ENCODE results near the gene MOXD1.

DNA sequence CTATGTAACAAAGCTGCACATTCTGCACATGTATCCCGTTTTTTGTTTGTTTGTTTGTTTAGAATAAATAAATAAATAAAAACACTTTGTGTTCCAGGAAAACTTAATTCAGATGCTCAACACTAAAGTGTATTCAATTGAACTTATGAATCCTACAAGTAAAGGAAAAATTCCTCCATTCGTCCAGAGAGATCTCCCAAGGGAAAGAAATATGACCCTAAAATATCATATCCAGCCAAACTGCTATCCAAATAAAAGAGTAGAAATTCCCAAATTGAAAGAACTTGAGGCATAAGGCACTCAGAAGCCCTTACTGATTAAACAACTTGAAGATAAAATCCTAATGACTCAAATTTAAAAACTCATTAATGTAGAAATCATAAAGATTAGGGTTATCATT, 90.4 kb downstream of the MOXD1 start:
- TF ChIP-seq, protein P1, sequence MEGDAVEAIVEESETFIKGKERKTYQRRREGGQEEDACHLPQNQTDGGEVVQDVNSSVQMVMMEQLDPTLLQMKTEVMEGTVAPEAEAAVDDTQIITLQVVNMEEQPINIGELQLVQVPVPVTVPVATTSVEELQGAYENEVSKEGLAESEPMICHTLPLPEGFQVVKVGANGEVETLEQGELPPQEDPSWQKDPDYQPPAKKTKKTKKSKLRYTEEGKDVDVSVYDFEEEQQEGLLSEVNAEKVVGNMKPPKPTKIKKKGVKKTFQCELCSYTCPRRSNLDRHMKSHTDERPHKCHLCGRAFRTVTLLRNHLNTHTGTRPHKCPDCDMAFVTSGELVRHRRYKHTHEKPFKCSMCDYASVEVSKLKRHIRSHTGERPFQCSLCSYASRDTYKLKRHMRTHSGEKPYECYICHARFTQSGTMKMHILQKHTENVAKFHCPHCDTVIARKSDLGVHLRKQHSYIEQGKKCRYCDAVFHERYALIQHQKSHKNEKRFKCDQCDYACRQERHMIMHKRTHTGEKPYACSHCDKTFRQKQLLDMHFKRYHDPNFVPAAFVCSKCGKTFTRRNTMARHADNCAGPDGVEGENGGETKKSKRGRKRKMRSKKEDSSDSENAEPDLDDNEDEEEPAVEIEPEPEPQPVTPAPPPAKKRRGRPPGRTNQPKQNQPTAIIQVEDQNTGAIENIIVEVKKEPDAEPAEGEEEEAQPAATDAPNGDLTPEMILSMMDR (IDR thresholded peaks at IDR 0.05) = no peak
- TF ChIP-seq POLR2A (IDR thresholded peaks at IDR 0.05) = no peak
